Measurements from ENCODE around the gene RBCK1.

- TF ChIP-seq CTCF (IDR thresholded peaks at IDR 0.05) (no peak), POLR2A (IDR thresholded peaks at IDR 0.05) (no peak)
Observed at GRCh38 chr20:433300-433975, 25.3 kb downstream of the RBCK1 start.

Measured in adrenal gland (tissue), 5 donors.